ENCODE data around the gene DCTPP1.
A peak's percentile ranks its signal among the peaks of the same experiment; 100 is the strongest.
"Not testable (repeated sequence)": the region's sequence is repeated elsewhere in the genome, so short reads cannot be mapped to it uniquely, and the experiment has no call there.

DCTPP1 gene

GRCh38 chr16:30429678-30430427 is at the start of gene DCTPP1:
Gene DCTPP1, minus strand, starts transcription at chr16:30430030. Its CDS starts 50 bp downstream, at chr16:30429980.
- peaks cover 2% of the 10 kb centered on the region for H3K27me3 Mint-ChIP-seq
- no peaks in the 10 kb centered on the region for H3K9me3 Mint-ChIP-seq
- no peak within 1 kb of the TSS for H3K4me3 Mint-ChIP-seq

GRCh38 chr16:30478766-30479478 is 49.1 kb upstream of the DCTPP1 start:
- H3K4me1 Mint-ChIP-seq = peaks cover 53% of the 10 kb centered on the region
- no peak overlapping the region for H3K27ac Mint-ChIP-seq
- H3K27me3 Mint-ChIP-seq = no peaks in the 10 kb centered on the region
- peaks cover 69% of the 10 kb centered on the region for H3K36me3 Mint-ChIP-seq (ENCODE audit: low read depth)
- H3K4me3 Mint-ChIP-seq = no peak overlapping the region
- H3K9me3 Mint-ChIP-seq = no peaks in the 10 kb centered on the region
- DNase-seq = no peak
- no peak for ATAC-seq

More at GRCh38 chr16:30429678-30430427, at the start of gene DCTPP1:
- Mint-ChIP-seq H3K4me1 (peaks cover 33% of the 10 kb centered on the region), H3K36me3 (ENCODE audit: low read depth) (peaks cover 5% of the 10 kb centered on the region), H3K27ac (no peak within 1 kb of the TSS)
- ATAC-seq (peak; percentile 97), DNase-seq (peak; percentile 95)

GRCh38 chr16:30477773-30478172 is 47.9 kb upstream of the DCTPP1 start:
- H3K36me3 Mint-ChIP-seq (ENCODE audit: low read depth) = peaks cover 68% of the 10 kb centered on the region
- not testable (repeated sequence) for H3K27ac Mint-ChIP-seq, H3K27me3 Mint-ChIP-seq, H3K9me3 Mint-ChIP-seq, DNase-seq, ATAC-seq, H3K4me3 Mint-ChIP-seq
- peaks cover 62% of the 10 kb centered on the region for H3K4me1 Mint-ChIP-seq

- no peaks in the 10 kb centered on the region for H3K9me3 Mint-ChIP-seq
- H3K27me3 Mint-ChIP-seq = no peaks in the 10 kb centered on the region
- H3K36me3 Mint-ChIP-seq (ENCODE audit: low read depth) = peaks cover 62% of the 10 kb centered on the region
- no peak overlapping the region for H3K4me3 Mint-ChIP-seq
- no peak for ATAC-seq
- peaks cover 66% of the 10 kb centered on the region for H3K4me1 Mint-ChIP-seq
- no peak overlapping the region for H3K27ac Mint-ChIP-seq
- no peak for DNase-seq
Measured at GRCh38 chr16:30476991-30477390, 47.2 kb upstream of the DCTPP1 start.

GRCh38 chr16:30474684-30475083 is 44.9 kb upstream of the DCTPP1 start:
- peak overlapping the region; percentile 73 for H3K27ac Mint-ChIP-seq
- H3K4me3 Mint-ChIP-seq = peak overlapping the region; percentile 97
- H3K36me3 Mint-ChIP-seq (ENCODE audit: low read depth) = peaks cover 45% of the 10 kb centered on the region
- no peak for ATAC-seq
- H3K27me3 Mint-ChIP-seq = no peaks in the 10 kb centered on the region
- DNase-seq = no peak
- no peaks in the 10 kb centered on the region for H3K9me3 Mint-ChIP-seq
- peaks cover 76% of the 10 kb centered on the region for H3K4me1 Mint-ChIP-seq

- Mint-ChIP-seq H3K4me1 (peaks cover 81% of the 10 kb centered on the region), H3K4me3 (peak overlapping the region; percentile 97), H3K36me3 (ENCODE audit: low read depth) (peaks cover 42% of the 10 kb centered on the region)
Measured at GRCh38 chr16:30474074-30474452, 44.2 kb upstream of the DCTPP1 start.

GRCh38 chr16:30473231-30474073 is 43.6 kb upstream of the DCTPP1 start:
- Mint-ChIP-seq H3K27me3 (no peaks in the 10 kb centered on the region), H3K27ac (peak overlapping the region; percentile 93), H3K9me3 (no peaks in the 10 kb centered on the region), H3K4me3 (peak overlapping the region; percentile 97), H3K36me3 (ENCODE audit: low read depth) (peaks cover 38% of the 10 kb centered on the region), H3K4me1 (peaks cover 79% of the 10 kb centered on the region)
- DNase-seq (peak; percentile 79), ATAC-seq (peak; percentile 50)

More at GRCh38 chr16:30474074-30474452, 44.2 kb upstream of the DCTPP1 start:
- DNase-seq (no peak), ATAC-seq (no peak)
- Mint-ChIP-seq H3K27ac (peak overlapping the region; percentile 93), H3K27me3 (no peaks in the 10 kb centered on the region), H3K9me3 (no peaks in the 10 kb centered on the region)

- Mint-ChIP-seq H3K27me3 (no peaks in the 10 kb centered on the region), H3K9me3 (no peaks in the 10 kb centered on the region), H3K36me3 (ENCODE audit: low read depth) (peaks cover 34% of the 10 kb centered on the region), H3K4me1 (peaks cover 79% of the 10 kb centered on the region), H3K4me3 (peak within 1 kb of the TSS; percentile 97), H3K27ac (peak within 1 kb of the TSS; percentile 93)
- ATAC-seq = peak; percentile 77
- peak; percentile 81 for DNase-seq
Measured at GRCh38 chr16:30472328-30472942, 42.6 kb upstream of the DCTPP1 start, which contains the start of gene ITGAL. Gene ITGAL, plus strand, starts transcription at chr16:30472742. Its CDS starts 96 bp downstream, at chr16:30472838.

- Mint-ChIP-seq H3K27me3 (no peaks in the 10 kb centered on the region), H3K27ac (peak overlapping the region; percentile 92), H3K9me3 (no peaks in the 10 kb centered on the region), H3K4me3 (peak overlapping the region; percentile 97), H3K36me3 (ENCODE audit: low read depth) (peaks cover 20% of the 10 kb centered on the region), H3K4me1 (peaks cover 74% of the 10 kb centered on the region)
- no peak for DNase-seq
- no peak for ATAC-seq
Measured at GRCh38 chr16:30470632-30470995, 40.8 kb upstream of the DCTPP1 start.

GRCh38 chr16:30470170-30470512 is 40.3 kb upstream of the DCTPP1 start:
- DNase-seq (no peak), ATAC-seq (no peak)
- Mint-ChIP-seq H3K4me1 (peaks cover 71% of the 10 kb centered on the region), H3K4me3 (peak overlapping the region; percentile 36), H3K27me3 (no peaks in the 10 kb centered on the region), H3K27ac (peak overlapping the region; percentile 92), H3K9me3 (no peaks in the 10 kb centered on the region), H3K36me3 (ENCODE audit: low read depth) (peaks cover 15% of the 10 kb centered on the region)

- H3K27me3 Mint-ChIP-seq = no peaks in the 10 kb centered on the region
- no peaks in the 10 kb centered on the region for H3K36me3 Mint-ChIP-seq (ENCODE audit: low read depth)
- no peak for DNase-seq
- H3K4me3 Mint-ChIP-seq = no peak overlapping the region
- H3K4me1 Mint-ChIP-seq = peaks cover 49% of the 10 kb centered on the region
- H3K9me3 Mint-ChIP-seq = no peaks in the 10 kb centered on the region
- no peak for ATAC-seq
- H3K27ac Mint-ChIP-seq = no peak overlapping the region
Measured at GRCh38 chr16:30464078-30464477, 34.2 kb upstream of the DCTPP1 start.

GRCh38 chr16:30461426-30461825 is 31.6 kb upstream of the DCTPP1 start:
- H3K36me3 Mint-ChIP-seq (ENCODE audit: low read depth); ATAC-seq; H3K4me3 Mint-ChIP-seq; H3K27me3 Mint-ChIP-seq; H3K9me3 Mint-ChIP-seq; H3K27ac Mint-ChIP-seq; DNase-seq: not testable (repeated sequence)
- peaks cover 67% of the 10 kb centered on the region for H3K4me1 Mint-ChIP-seq

- DNase-seq = no peak
- no peak for ATAC-seq
- H3K9me3 Mint-ChIP-seq = no peaks in the 10 kb centered on the region
- H3K27ac Mint-ChIP-seq = peak overlapping the region; percentile 94
- peak overlapping the region; percentile 56 for H3K4me3 Mint-ChIP-seq
- H3K27me3 Mint-ChIP-seq = no peaks in the 10 kb centered on the region
- H3K4me1 Mint-ChIP-seq = peaks cover 65% of the 10 kb centered on the region
- peaks cover 1% of the 10 kb centered on the region for H3K36me3 Mint-ChIP-seq (ENCODE audit: low read depth)
Measured at GRCh38 chr16:30459456-30459855, 29.6 kb upstream of the DCTPP1 start.
